Fibroblast of lung (primary cell): ENCODE measurements around the gene ABCA10.

Source experiments
- CTCF ChIP-seq, 2 donors: IDR thresholded peaks in 1 of 2; conservative IDR thresholded peaks in 1 of 2; 1 replicate in 1 of 2; 2 replicates in 1 of 2; pipeline ENCODE4 v1.5.1; 2011 to 2012; ENCODE audit warnings: low read length in 2 of 2, control low read depth in 1 of 2, inconsistent platforms in 1 of 2, low read depth in 1 of 2, mild to moderate bottlenecking in 1 of 2
- EZH2 ChIP-seq: IDR thresholded peaks from 2 replicates; pipeline ENCODE4 v1.5.1; 2012; ENCODE audit warnings: low read length, control low read depth, mild to moderate bottlenecking; ENCODE audit errors: missing control alignments

GRCh38 chr17:69213059-69213813 is 15.4 kb downstream of the ABCA10 start:
- no peak for TF ChIP-seq CTCF (conservative IDR thresholded peaks at IDR 0.05 in 1 of 2, IDR thresholded peaks at IDR 0.05 in 1 of 2; ENCODE audit: low read depth in 1 of 2, low read length in 2 of 2)
- TF ChIP-seq EZH2: no peak
